Nephron (organoid): ENCODE measurements around the gene C8G.

Experiments used
- H3K27ac Mint-ChIP-seq, 3 experiments: 2 replicates each; pipeline ENCODE4 v1.8.0; 2020; ENCODE audit warnings: mixed read lengths in 3 of 3, mild to moderate bottlenecking in 2 of 3, moderate library complexity in 1 of 3
- H3K27me3 Mint-ChIP-seq: 2 replicates; pipeline ENCODE4 v1.8.0; 2021; ENCODE audit warnings: low read depth, mild to moderate bottlenecking, moderate library complexity, mixed read lengths
- H3K36me3 Mint-ChIP-seq: 2 replicates; pipeline ENCODE4 v1.8.0; 2020; ENCODE audit warnings: low read depth, mixed read lengths
- H3K4me1 Mint-ChIP-seq: 2 replicates; pipeline ENCODE4 v1.8.0; 2020; ENCODE audit warnings: mixed read lengths
- H3K4me3 Mint-ChIP-seq, 3 experiments: 2 replicates each; pipeline ENCODE4 v1.8.0; 2020; ENCODE audit warnings: mild to moderate bottlenecking in 3 of 3, mixed read lengths in 3 of 3, moderate library complexity in 2 of 3
- H3K9me3 Mint-ChIP-seq: 2 replicates; pipeline ENCODE4 v1.8.0; 2020; ENCODE audit warnings: mixed read lengths
- CTCF ChIP-seq, 3 experiments: fragments of 200-600 bp; sonication (generic); IDR thresholded peaks; one replicate each; pipeline ENCODE4 v1.5.0; 2021; ENCODE audit warnings: antibody characterized with exemption in 3 of 3; ENCODE audit not compliant: unreplicated experiment in 3 of 3

Gene C8G

GRCh38 chr9:136956604-136957003 is 11.6 kb downstream of the C8G start:
- TF ChIP-seq CTCF (IDR thresholded peaks at IDR 0.05; ENCODE audit: unreplicated experiment in 3 of 3): no peak
- Mint-ChIP-seq H3K4me1 (no peaks in the 10 kb centered on the region), H3K36me3 (no peaks in the 10 kb centered on the region), H3K4me3 (no peak overlapping the region), H3K9me3 (no peaks in the 10 kb centered on the region), H3K27ac (no peak overlapping the region), H3K27me3 (no peaks in the 10 kb centered on the region)

GRCh38 chr9:136957461-136957860 is 12.4 kb downstream of the C8G start:
- H3K27me3 Mint-ChIP-seq: no peaks in the 10 kb centered on the region
- H3K4me3 Mint-ChIP-seq: no peak overlapping the region
- no peak for TF ChIP-seq CTCF (IDR thresholded peaks at IDR 0.05; ENCODE audit: unreplicated experiment in 3 of 3)
- no peaks in the 10 kb centered on the region for H3K36me3 Mint-ChIP-seq
- no peaks in the 10 kb centered on the region for H3K9me3 Mint-ChIP-seq
- no peak overlapping the region for H3K27ac Mint-ChIP-seq
- H3K4me1 Mint-ChIP-seq: no peaks in the 10 kb centered on the region

- Mint-ChIP-seq H3K4me1 (peaks cover 2% of the 10 kb centered on the region), H3K27me3 (no peaks in the 10 kb centered on the region), H3K27ac (no peak overlapping the region), H3K9me3 (no peaks in the 10 kb centered on the region), H3K4me3 (no peak overlapping the region), H3K36me3 (no peaks in the 10 kb centered on the region)
- TF ChIP-seq CTCF (IDR thresholded peaks at IDR 0.05; ENCODE audit: unreplicated experiment in 3 of 3): no peak
Measured at GRCh38 chr9:136957901-136958300, 12.9 kb downstream of the C8G start.

GRCh38 chr9:136958473-136958872 is 13.4 kb downstream of the C8G start:
- peaks cover 5% of the 10 kb centered on the region for H3K4me1 Mint-ChIP-seq
- H3K4me3 Mint-ChIP-seq: no peak overlapping the region
- H3K27ac Mint-ChIP-seq: no peak overlapping the region
- no peaks in the 10 kb centered on the region for H3K36me3 Mint-ChIP-seq
- no peaks in the 10 kb centered on the region for H3K9me3 Mint-ChIP-seq
- H3K27me3 Mint-ChIP-seq: no peaks in the 10 kb centered on the region
- no peak for TF ChIP-seq CTCF (IDR thresholded peaks at IDR 0.05; ENCODE audit: unreplicated experiment in 3 of 3)

- H3K4me3 Mint-ChIP-seq: no peak overlapping the region
- TF ChIP-seq CTCF (IDR thresholded peaks at IDR 0.05; ENCODE audit: unreplicated experiment in 3 of 3): no peak
- no peaks in the 10 kb centered on the region for H3K9me3 Mint-ChIP-seq
- H3K27me3 Mint-ChIP-seq: no peaks in the 10 kb centered on the region
- peaks cover 5% of the 10 kb centered on the region for H3K4me1 Mint-ChIP-seq
- no peaks in the 10 kb centered on the region for H3K36me3 Mint-ChIP-seq
- H3K27ac Mint-ChIP-seq: no peak overlapping the region
Measured at GRCh38 chr9:136958898-136959850, 14.1 kb downstream of the C8G start.
